NCI-H2171 treated with DMSO at 0.1 percent for 48 hours (cell line): ENCODE data around the gene ECI1.

Experiments
- DNase-seq: peaks from one replicate; lab custom pipeline; 2025; lab: John Stamatoyannopoulos, UW

Gene ECI1

DNA sequence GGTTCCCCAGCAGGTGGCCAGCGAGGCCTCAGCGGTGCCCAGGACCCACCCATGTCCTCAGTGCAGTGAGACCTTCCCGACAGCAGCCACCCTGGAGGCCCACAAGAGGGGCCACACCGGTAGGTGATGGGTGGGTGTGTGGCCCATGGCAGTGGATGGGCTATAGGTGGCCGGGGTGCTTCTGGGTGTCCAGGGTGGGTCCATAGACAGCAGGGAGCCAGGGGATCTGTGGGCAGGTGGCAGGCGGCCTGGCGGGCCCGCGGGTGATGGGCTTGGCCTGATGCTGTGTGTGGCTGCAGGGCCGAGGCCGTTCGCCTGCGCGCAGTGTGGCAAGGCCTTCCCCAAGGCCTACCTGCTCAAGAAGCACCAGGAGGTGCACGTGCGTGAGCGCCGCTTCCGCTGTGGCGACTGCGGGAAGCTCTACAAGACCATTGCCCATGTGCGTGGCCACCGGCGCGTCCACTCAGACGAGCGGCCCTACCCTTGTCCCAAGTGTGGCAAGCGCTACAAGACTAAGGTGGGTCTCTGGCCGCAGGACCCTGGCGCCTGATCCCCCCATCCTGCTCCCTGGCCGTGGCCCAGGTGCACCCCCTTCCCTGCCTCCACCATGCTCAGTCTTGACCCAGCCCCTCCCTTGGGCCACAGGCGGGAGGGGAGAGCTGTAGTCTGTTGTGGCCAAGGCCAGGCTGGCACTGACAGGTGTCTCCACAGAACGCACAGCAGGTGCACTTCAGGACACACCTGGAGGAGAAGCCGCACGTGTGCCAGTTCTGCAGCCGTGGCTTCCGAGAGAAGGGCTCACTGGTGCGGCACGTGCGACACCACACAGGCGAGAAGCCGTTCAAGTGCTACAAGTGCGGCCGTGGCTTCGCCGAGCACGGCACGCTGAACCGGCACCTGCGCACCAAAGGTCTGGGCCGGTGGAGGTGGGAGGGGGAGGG lies 17.2 kb downstream of the ECI1 start:
- DNase-seq = peak; percentile 7

DNA sequence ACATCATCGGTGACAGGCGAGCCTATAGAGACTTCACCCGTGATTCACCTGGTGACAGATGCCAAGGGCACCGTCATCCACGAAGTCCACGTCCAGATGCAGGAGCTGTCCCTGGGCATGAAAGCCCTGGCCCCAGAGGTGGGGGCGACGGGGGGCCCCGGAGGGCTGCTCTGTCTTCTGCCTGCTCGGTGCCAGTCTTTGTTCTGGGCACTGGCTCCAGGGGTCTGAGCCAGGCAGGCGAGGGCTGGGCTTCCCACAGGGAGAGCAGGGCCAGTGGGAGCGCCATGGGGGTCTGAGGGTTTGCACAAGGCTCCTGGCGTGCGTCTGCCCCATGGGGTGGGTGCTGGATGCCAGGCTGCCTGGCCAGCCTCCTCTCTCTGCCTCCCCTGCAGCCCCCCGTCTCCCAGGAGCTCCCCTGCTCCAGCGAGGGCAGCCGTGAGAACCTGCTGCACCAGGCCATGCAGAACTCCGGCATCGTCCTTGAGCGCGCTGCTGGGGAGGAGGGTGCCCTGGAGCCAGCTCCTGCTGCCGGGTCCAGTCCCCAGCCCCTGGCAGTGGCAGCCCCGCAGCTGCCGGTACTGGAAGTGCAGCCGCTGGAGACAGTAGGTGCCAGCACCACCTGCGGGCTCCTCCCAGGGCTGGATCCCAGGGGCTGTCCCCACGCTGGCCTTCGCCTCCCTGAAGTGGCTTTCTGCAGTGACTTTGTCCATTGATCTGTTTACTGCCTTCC lies 18.2 kb downstream of the ECI1 start:
- DNase-seq = no peak

DNA sequence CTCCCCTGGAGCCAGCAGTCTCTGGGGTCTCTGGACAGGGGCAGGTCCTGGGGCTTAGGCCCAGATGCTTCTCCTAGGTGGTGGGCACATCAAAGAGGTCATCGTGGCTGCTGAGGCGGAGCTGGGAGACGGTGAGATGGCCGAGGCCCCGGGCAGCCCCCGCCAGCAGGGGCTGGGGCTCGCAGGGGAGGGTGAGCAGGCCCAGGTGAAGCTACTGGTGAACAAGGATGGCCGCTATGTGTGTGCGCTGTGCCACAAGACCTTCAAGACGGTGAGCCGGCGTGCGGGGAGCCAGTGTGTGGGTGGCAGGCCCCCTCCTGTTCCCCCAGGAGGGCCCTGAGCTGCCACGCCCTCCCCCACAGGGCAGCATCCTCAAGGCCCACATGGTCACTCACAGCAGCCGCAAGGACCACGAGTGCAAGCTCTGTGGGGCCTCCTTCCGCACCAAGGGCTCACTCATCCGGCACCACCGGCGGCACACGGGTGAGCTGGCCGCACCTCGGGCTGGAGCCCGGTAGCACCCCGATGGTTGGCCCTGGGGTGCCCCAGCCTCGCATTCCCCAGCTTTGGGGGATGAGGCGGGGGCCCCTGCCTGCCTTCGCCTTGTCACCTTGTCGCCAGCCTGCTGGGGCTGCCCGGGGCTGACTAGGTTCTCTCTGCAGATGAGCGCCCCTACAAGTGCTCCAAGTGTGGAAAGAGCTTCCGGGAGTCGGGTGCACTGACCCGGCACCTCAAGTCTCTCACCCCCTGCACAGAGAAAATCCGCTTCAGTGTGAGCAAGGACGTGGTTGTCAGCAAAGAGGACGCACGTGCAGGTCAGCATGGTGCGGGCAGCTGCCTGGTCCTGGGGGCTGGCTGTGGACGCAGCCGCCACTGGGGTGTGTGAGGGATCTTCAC lies 19.0 kb downstream of the ECI1 start:
- no peak for DNase-seq

DNA sequence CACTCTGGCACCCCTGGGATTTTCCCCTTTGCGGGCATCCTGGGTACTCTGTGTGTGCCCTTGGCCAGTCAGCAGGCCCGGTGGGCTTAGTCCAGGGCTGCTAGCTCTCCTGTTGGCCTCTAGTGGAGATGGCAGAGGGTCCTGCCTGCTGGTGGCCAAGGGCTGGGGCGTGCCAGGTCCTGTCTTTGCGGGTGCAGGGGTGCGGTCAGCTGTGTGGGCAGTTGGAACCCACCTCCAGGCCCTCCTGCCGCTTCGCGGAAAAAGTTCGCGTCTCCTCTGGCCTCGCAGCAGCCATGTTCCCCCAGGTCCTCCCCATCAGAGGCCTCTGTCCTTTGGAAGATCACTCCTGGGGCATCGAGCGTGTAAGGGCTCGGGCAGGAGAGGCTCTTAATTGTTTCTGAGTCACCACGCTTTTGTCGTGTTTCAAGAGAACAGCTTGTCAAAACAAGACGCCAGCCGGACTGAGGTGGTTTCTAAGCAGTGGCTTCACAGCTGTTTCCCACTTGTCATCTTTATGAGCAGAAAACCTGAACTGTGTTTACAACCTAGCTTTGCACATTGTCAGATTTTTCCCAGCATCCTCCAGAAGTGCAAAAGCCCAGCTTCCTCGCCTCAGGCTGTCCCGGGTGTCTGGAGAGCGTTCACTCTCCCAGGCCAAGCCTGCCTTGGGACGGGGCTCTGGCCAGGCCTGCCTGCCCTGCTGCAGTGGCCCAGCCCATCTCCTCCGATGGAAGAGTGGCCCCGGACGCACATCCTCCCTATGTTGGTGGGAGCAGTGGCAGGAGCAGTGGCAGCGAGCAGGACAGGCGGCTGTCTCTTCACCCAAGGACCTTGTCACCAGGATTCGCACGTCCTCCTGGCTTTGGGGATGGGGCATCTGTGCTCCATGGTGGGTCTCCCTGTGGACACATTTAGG lies 20.1 kb downstream of the ECI1 start:
- DNase-seq = no peak

DNA sequence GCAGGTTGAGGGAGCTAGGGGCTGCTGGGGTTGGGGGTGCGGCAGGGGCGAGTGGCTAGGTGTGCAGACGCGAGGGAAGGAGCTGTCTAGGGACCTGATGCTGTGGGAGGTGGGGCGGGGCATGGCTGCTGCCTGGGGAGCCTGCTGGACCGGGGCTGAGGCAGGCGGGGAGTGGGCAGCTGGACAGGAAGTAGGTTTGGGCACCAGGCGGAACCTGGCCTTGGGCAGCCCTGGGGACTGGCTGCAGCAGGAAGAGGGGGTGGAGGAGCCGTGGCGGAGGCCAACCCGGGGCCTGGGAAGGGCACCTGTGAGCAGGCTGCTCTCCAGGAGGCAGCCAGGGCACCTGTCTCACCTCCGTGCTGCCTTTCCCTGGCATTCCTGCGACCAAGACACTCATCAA lies 21.0 kb downstream of the ECI1 start:
- no peak for DNase-seq

DNA sequence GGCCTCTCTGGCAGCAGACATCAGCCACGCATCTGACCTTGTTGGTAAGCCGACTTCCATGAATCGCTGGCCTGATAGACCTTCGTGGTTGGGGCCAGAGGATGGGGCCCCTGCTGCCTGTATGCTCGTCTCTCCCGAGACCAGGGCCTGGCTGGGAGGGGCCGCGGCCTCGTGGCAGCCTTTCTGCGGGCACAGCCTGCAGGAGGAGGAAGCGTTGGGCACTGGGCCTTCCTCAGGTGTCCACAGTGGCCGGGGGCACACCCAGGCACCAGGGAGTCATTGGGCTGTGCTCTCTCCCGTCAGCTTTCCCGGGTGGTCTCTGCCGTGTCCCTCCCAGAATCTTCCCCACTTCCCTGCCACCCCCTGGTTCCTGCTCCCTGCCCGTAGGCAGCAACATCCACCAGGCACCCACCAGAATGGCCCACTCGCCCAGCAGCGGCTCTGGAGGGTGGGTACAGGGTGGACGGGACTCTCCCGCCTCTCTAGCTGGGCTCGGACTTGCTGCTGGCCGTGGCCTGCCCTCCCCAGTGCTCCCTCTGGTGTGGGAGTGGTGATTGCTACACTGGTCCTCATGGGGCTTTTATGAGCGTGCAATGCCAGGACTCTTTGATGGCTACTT lies 21.6 kb downstream of the ECI1 start:
- no peak for DNase-seq

DNA sequence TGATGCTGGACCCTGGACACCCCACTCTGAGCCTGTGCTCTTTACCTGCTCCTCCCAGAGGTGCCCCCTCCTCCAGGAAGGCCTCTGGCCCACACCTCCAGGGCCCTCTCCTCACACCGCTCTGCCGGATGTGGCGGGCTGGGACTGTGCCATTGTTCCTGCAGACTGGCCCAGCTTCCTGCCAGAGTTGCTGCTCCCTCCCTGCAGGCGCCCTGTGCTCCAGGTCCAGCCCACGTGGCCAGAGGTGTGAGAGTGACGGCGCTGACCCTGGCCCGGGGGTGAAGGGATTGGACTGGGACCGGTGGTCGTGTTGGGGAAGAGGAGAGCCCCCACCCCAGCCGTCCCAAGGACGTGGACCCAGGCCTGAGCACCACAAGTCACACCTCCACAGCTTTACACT lies 22.3 kb downstream of the ECI1 start:
- DNase-seq = no peak

DNA sequence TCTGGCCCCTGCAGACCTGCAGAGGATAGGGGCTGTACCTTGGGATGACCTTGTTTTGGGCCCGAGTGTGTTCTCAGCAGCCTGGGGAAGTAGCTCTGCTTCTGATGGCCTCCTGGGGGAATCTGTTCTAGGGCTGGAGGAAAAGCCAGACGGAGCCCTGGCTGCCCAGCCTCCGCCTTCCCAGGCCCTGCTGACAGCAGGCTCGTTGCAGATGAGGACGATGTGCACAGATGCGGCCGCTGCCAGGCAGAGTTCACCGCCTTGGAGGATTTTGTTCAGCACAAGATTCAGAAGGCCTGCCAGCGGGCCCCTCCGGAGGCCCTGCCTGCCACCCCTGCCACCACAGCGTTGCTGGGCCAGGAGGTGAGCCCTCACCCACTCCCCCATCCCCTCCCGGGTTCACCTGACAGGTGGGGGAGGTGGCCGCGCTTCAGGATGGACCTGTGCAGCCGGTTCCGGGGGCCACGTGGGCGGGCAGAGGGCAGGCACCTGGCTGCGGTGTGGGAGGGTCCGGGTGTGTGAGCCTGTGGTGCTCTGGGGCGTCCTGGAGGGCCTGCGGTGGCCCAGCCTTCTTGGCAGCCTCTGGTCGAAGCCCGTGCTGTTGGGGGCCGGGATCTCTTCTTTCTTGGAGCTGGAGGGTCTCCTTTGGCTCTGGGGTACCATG lies 23.1 kb downstream of the ECI1 start:
- DNase-seq = no peak

DNA sequence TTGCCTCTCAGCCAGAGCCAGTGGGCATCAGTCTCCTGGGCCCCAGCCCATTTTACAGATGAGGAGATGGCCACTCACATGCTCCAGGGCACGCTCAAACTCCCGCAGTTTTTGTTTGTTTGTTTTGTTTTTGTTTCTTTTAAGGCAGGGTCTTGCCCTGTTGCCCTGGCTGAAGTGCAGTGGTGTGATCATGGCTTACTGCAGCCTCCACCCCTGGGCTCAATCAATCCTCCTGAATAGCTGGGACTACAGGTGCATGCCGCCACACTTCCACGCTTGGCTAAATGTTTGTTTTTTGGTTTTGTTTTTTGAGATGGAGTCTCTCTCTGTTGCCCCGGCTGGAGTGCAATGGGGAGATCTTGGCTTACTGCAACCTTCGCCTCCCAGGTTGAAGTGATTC lies 24.5 kb downstream of the ECI1 start:
- no peak for DNase-seq

DNA sequence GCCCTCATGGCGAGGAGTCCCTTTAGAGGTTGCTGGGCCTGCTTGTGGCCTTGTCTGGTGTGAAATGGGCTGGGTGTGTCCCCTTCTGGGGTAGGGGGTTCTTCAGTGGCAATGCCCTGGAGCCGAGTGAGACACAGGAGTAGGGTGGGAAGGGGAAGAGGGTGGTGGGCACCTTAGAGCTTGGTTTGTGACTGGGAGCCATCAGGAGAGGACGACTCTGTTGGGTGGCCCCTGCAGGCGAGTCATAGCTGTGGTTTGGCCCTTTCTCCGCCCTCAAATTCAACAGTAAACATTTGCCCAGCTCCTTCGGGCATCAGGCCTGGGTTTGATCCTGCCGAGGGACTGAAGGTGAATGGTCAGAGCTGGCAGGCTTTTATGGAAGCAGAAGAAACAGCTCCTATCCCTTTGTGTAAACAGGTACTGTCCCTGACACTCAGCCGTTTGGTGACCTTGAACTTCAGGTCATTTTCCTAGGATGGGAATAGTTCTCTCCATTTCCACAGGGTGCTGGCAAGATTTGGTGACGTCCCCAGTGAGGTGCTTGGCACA lies 25.1 kb downstream of the ECI1 start:
- no peak for DNase-seq

DNA sequence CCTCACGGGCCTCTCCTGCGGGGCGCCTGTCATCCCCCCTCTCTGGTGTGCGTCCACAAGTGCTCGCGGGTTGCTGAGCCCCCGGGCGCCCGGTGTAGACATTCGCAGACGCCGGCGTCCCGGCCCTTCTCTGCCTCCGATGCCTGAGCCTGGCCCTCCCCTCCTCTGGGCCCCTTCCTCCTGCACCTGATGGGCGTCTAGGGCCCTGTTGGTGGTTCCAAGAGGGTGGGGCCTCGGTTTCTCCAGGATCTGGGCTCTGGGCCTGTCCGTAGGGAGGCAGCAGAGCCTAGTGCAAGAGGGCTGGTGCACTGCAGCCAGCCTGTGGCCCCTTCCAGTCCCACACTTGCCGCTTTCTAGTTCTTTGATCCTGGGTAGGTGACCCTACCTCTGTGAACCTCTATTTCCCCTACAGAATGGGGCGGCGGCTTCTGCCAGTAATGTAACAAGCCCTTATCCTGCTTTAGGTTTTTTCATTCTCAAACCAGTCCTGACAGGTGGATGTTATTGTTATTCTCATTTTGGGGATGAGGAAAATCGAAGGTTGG lies 27.4 kb downstream of the ECI1 start:
- DNase-seq = peak; percentile 46

DNA sequence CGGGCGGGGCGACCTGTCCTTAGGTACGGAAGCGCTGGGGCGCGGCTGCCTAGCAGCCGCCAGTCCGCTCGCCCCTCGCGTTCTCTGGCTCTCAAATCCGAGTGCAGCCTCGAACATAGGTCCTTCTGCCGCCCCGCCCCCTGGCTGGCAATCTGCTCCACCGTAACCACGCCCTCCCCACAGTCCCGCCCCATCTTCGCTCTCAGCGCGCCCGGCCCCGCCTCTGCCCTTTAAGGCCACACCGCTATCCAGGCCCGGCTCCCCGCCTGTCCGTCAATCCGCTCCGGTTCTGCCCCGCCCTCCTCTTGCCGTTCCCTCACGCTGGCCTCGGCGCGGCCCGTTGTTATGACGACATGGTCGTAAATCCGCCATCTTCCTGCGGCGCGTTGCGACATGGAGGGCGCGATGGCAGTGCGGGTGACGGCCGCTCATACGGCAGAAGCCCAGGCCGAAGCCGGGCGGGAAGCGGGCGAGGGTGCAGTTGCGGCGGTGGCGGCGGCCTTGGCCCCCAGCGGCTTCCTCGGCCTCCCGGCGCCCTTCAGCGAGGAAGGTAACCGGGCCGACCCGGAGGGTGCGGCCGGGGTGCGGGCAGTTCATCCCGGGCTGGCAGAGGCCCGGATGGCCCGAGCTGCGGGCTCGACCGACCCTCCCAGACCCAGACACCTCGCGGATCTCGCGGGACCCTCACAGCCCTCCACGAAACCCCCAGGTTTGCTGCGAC lies 28.0 kb downstream of the ECI1 start, which contains the start of gene E4F1:
TSS of gene E4F1 (plus strand) at position 371 of the 721 bp plus-strand sequence. CDS start at position 394, 23 bp downstream.
- peak; percentile 99 for DNase-seq

DNA sequence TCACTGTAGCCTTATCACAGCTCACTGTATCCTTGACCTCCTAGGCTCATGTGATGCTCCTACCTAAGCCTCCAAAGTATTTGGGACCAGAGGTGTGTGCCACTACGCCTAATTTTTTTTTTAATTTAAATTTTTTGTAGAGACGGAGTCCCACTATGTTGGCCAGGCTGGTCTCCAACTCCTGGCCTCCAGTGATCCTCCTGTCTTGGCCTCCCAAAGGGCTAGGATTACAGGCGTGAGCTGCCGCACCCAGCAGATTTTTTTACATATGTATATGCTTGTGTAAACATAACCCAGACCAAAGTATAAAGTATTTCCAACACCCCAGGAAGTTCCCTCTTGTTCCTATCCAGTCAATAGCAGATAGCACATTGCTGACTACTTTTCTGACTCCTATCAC lies 35.1 kb downstream of the ECI1 start:
- no peak for DNase-seq

DNA sequence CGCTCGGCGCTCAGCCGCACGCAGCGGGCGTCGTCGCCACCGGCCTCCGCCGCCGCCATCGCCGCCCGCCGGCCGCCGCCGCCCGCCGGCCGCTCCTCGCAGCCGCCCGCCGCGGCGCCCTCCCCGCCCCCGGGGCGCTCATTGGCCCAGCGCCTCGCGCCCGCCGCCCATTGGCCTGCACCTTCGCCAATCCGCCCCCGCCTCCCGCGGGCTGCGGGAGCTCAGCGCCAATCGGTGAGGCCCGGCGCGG lies 36.7 kb downstream of the ECI1 start, which contains the start of gene PGP:
TSS of gene PGP (minus strand) at position 122 of the 250 bp plus-strand sequence. CDS start at position 59, 63 bp downstream.
- no peak for DNase-seq

DNA sequence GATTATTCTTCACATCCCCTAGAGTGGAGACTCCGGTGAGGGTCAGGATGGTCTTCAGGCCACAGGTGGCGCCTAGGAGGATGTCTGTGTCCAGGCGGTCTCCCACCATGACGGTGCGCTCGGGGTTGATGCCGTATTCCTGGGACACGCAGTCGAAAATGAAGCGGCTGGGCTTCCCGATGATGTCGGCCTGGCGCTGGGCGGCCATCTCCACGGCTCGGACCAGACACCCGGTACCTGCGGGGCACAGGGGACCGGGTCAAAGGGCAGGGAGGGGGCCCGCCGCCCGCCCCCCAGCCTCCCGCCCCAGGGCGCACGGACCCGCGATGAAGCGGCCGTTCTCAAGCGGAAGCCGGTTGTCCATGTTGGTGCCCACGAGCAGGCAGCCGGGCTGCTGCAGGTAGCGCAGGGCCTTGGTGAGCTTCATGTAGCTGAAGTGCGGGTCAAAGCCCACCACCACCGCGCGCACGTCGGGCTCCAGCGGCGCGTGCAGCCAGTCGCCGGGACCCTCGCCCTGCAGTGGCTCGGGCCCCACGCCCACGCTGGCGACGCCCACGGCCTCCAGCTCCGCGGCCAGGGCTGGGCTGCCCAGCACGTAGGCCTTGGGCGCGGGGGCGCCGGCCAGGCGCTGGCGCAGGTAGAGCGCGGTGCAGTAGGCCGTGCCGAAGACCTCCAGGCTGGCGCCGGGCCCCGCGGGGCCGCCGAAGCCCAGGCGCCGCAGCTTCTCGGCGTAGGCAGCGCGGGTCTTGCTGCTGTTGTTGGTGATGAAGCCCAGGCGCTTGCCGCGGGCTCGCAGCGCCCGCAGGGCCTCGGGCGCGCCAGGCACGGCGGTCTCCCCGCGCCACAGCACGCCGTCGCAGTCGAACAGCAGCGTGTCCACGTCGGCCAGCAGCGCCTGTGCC lies 37.3 kb downstream of the ECI1 start:
- DNase-seq = no peak

DNA sequence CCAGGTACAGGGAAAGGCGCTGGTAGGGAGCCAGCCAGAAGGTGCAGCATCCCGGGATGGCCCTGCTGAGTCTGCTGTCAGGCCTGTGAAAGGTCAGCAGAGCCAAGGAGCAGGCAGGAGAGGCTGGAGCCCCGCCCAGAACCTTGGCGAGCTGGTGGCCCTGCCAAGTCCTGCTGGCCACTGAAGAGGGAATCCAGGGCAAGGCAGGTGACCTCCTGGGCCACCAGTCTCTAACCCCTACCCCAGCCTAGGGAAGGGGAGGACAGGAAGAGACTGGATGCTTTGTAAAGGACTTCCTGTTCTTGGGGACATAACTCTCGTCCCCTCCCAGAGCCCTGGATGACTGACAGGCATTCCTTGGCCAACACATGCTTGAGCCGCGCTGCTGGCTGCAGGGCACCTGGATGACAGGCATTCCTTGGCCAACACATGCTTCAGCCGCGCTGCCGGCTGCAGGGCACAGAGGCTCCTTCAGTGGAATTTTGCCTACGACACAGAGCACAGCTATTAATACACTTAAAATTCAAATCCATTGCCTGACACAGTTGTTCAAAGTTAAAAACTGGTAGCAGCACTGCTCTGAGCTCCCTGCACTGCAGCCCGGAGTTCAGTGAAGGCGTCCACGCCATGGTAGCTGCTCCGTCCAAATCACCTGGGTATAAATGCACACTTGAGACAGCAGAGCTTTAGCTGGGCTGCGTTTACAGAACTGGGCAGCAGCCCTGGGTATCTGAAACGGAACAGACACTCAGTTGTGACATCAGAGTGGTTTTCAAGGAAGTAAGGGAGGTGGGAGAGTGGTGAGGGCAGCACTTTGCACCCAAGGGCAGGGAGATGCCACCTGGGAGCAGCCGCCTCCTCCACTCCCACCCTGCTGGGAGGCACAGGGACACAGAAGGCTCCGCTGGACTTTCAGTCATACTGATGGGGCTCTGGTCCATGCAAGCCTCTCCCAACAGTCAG lies 38.7 kb downstream of the ECI1 start:
- DNase-seq = no peak

DNA sequence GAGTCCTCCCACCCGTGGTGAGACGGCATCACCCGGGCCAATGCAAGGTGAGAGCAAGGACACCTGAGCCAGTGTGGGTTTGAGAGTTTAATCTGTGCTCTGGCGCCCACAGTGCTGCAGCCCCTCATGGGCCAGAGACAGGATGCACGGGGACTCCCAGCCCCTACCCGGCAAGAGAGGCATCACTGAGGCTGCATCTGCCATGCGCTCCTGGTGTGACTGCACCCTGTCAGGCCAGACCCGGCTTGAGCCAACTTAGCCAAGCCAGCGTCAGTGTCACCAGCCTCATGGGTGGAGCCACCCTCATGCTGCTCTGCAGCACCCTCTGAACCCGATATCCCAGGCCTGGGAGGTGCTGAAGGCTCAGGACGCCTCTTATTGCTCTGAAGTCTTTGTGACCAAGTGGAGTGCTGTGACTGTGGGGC lies 39.5 kb downstream of the ECI1 start:
- DNase-seq = no peak
